Activated T-cell treated with anti-CD3 and anti-CD28 coated beads for 1 hour (primary cell): ENCODE measurements around the gene PCDHGA3.
"Not testable (repeated sequence)": the region's sequence is repeated elsewhere in the genome, so short reads cannot be mapped to it uniquely, and the experiment has no call there.

ENCODE experiments used
- DNase-seq: peaks from one replicate; pipeline ENCODE4 v3.0.0-alpha.2; 2020; ENCODE audit warnings: low read depth

PCDHGA3 gene

DNA sequence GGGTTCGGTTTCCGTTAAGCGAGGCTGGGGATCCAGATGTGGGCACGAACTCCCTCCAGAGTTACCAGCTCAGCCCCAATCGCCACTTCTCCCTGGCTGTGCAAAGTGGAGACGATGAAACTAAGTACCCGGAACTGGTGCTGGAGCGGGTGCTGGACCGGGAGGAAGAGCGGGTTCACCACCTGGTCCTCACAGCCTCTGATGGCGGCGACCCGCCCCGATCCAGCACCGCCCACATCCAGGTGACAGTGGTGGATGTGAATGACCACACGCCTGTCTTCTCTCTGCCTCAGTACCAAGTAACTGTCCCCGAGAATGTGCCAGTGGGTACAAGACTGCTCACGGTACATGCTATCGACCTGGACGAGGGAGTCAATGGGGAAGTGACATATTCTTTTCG lies 39.7 kb downstream of the PCDHGA3 start:
- DNase-seq: no peak

GRCh38 chr5:141384471-141385267 lies 41.0 kb downstream of the PCDHGA3 start:
- DNase-seq: no peak

DNA sequence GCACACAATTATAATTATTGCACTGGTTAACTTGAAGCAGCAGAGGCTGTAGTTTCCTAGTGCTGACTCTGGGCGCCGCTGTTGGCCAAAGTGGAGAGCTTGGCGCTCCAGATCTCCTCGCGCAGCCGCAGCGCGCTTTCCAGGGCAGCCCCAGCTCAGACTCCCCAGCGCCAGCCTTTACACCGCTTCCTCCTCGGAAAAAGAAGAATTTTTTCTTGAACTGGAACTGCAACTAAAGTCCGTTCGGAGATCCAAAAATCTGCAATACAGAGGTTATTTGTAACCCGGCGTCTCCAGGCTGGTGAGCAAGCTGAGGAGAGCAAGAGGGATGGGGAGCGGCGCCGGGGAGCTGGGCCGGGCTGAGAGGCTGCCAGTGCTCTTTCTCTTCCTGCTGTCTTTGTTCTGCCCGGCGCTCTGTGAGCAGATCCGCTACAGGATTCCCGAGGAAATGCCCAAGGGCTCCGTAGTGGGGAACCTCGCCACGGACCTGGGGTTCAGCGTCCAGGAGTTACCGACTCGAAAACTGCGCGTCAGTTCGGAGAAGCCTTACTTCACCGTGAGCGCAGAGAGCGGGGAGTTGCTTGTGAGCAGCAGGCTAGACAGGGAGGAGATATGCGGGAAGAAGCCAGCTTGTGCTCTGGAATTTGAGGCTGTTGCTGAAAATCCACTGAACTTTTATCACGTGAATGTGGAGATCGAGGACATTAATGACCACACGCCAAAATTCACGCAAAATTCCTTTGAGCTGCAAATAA lies 44.1 kb downstream of the PCDHGA3 start, which contains the start of gene PCDHGB4:
PCDHGB4 (plus strand) TSS at position 142 of the 755 bp plus-strand sequence; CDS start at position 329, 187 bp downstream.
- not testable (repeated sequence) for DNase-seq

DNA sequence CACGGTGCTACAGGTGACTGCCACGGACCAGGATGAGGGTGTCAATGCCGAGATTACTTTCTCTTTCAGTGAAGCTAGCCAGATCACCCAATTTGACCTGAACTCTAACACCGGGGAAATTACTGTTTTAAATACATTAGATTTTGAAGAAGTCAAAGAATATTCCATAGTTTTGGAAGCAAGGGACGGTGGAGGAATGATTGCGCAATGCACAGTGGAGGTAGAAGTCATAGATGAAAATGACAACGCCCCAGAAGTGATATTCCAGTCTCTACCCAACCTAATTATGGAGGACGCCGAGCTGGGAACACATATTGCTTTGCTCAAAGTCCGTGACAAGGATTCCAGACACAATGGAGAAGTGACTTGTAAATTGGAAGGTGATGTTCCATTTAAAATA lies 45.0 kb downstream of the PCDHGA3 start:
- DNase-seq: no peak

GRCh38 chr5:141389153-141390042 lies 45.8 kb downstream of the PCDHGA3 start:
- no peak for DNase-seq

- DNase-seq: no peak
Measured at GRCh38 chr5:141392429-141393198, 49.0 kb downstream of the PCDHGA3 start, which contains the start of gene PCDHGA8. Gene PCDHGA8 (plus strand): TSS chr5:141392633. CDS start chr5:141392814, 181 bp downstream.

GRCh38 chr5:141393267-141393666 lies 49.6 kb downstream of the PCDHGA3 start:
- no peak for DNase-seq

GRCh38 chr5:141394401-141395187 lies 51.0 kb downstream of the PCDHGA3 start:
- not testable (repeated sequence) for DNase-seq
